HG03066 (cell line): ENCODE results near the gene ATAD2B.
"Not testable (repeated sequence)": the region's sequence is repeated elsewhere in the genome, so short reads cannot be mapped to it uniquely, and the experiment has no call there.

Source experiments
- ATAC-seq: cut with Tn5 transposase; IDR thresholded peaks from one replicate; pipeline ENCODE4 v1.9.1; 2021; ENCODE audit warnings: low read depth; ENCODE audit not compliant: unreplicated experiment

The ATAD2B gene

GRCh38 chr2:23926750-23927571 is at the start of gene ATAD2B:
Gene ATAD2B, minus strand, starts transcription at chr2:23927123. Its CDS starts 353 bp downstream, at chr2:23926770.
- ATAC-seq: peak; percentile 74

GRCh38 chr2:23967846-23968245 is 40.9 kb upstream of the ATAD2B start:
- no peak for ATAC-seq

GRCh38 chr2:23954325-23955014 is 27.5 kb upstream of the ATAD2B start:
- ATAC-seq: no peak

DNA sequence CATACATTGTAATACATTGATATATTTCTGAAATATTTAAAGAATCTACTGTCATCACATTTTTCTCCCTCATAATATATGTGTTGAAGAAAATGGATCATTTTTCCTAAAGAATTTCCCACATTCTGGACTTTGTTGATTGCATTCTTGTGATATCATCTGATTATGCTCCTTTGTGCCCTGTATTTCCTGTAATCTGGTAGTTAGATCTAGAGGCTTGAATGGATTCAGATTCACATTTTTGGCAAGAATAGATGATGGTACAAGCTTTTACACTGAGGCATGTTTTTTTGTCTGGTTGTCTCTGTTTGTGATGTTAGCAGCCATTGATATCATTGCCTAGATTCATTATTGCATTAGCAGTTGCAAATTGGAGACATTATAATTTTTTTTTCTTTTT is 26.7 kb upstream of the ATAD2B start:
- no peak for ATAC-seq

DNA sequence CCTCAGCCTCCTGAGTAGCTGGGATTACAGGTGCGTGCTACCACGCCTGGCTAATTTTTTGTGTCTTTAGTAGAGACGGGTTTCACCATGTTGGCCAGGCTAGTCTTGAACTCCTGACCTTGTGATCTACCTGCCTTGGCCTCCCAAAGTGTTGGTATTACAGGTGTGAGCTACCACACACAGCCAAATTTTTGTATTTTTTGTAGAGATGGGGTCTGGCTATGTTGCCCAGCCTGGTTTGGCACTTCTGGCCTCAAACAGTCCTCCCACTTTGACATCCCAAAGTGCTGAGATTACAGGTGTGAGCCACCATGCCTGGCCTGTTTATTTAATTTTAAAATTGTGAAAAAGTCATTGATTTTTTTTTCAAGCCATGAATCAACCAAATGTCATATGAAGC is 25.6 kb upstream of the ATAD2B start:
- ATAC-seq: not testable (repeated sequence)

DNA sequence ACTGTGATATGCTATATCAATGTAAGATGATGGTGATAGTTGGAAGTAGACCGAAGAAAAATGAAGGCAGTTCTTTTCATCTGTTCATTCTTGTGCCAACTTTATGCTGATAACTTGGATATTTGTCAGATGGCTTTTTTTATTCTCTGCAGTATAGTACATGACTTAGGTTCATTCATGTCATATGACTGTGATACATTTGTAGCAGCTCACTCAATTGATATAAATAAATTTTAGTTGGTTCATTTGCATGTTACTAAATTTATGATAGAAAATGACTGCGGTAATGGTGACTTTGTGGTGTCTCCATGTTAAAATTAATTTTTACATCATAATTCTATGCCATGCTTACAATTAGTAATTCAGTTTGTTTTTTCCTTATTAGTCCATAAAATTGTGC is 20.4 kb upstream of the ATAD2B start:
- ATAC-seq: no peak

DNA sequence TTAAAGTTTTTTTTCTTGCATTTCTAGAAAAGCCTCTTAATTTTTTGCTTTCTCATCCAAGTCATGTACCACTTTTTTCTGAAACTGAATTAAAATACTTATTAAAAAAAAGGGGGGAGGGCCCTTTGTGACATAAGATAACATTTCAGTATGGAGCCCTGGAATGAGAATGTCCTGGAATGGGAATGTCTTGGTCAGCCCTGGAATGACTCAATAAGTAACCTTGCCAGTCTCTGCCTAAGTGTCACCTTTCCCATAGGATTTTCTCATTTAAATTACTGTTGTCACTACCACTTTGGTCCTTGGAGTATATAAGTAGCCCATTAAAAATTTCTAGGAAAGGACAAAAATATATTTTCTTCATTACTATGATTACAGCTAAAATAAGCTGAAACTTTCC is 18.1 kb upstream of the ATAD2B start:
- no peak for ATAC-seq

- no peak for ATAC-seq
These were observed 17.6 kb upstream of the ATAD2B start for GRCh38 chr2:23944527-23944926.

- no peak for ATAC-seq
These were observed 16.7 kb upstream of the ATAD2B start for GRCh38 chr2:23943666-23944065.

DNA sequence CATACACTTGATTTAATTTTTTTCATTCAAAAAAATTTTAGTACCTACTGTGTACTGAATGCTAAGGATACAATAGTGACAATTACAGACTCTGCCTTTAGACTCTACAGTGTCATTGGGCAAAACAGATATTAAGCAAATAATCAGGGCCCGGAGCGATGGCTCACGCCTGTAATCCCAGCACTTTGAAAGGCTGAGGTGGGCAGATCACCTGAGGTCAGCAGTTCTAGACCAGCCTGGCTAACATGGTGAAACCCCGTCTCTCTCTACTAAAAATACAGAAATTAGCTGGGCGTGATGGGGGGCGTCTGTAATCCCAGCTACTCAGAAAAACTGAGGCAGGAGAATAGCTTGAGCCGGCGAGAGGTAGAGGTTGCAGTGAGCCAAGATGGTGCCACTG is 14.7 kb upstream of the ATAD2B start:
- no peak for ATAC-seq

GRCh38 chr2:23940718-23941620 is 14.0 kb upstream of the ATAD2B start:
- peak; percentile 59 for ATAC-seq

DNA sequence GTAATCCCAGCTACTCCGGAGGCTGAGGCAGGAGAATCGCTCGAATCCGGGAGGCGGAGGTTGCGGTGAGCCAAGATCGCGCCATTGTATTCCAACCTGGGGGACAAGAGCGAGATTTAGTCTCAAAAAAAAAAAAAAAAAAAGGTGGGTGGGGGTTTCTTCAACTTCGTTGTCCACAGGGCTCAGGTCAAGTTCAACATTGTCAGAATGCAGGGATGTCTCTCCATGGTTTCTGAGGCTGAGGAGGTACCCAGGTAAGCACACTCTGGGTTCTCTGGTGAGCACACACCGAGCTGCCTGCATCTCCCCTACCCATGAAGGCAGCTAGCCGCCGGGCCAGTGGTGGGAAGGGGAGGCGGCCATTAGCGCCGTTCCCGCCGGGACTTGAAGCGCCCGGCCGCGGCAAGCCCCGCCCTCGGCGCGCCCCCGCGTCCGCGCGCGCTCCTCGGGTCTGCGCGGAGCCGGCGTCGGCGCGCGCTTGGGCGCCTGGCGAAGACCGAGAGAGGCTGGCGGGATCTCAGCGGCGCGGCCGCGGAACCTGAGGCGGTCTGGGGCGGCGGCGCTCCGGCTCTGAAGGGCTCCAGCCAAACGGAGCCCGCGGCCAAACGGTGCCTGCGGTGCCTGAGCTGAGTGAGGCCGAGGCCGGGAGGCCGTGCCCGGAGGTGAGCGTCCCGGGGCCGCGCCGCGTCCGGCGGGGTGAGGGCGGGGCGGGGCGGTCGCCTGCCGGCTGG is 13.2 kb upstream of the ATAD2B start, which contains the start of gene UBXN2A:
Gene UBXN2A, plus strand, starts transcription at position 477 of the 731 bp plus-strand sequence. CDS start 17,852 bp downstream, outside the sequence.
- peak; percentile 69 for ATAC-seq

GRCh38 chr2:23934259-23934658 is 7.3 kb upstream of the ATAD2B start:
- no peak for ATAC-seq

- ATAC-seq: peak; percentile 15
These were observed 603 bp downstream of the ATAD2B start for GRCh38 chr2:23926290-23926749.

GRCh38 chr2:23925702-23926289 is 1.1 kb downstream of the ATAD2B start:
- peak; percentile 58 for ATAC-seq

DNA sequence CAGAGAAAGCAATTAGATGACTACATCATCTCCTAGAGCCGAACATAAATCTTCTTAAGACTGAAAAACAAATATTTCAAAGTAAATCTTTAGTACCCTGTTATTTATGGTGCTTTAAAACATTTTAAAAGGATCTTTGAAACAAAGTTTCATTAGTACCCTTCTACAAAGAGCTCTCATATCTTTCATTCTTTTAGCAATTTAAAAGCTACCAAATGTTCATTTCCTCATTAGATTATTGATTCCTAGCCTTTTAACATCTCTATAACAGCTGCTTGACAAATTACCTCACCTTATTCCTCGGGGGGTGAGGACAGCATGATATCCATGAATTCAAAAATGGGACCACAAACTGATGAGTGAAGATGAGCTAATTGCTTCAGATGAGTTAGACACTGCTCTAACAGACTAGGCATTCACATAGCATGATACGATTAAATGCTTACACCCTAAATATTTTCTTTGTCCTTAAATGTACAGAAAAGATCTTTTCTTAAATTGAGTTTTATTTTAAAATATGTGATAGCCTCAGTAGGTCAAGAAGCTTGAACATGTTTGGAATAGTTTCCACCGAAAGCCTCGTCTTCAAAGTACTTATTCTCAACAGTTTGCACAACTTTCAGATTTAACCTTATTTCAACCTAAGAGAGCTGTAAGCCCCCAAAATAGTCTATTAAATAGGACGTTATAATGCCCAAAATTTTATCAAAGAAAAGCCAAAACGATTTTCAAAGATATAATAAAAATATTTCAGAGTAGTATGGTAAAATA is 2.1 kb downstream of the ATAD2B start:
- no peak for ATAC-seq

DNA sequence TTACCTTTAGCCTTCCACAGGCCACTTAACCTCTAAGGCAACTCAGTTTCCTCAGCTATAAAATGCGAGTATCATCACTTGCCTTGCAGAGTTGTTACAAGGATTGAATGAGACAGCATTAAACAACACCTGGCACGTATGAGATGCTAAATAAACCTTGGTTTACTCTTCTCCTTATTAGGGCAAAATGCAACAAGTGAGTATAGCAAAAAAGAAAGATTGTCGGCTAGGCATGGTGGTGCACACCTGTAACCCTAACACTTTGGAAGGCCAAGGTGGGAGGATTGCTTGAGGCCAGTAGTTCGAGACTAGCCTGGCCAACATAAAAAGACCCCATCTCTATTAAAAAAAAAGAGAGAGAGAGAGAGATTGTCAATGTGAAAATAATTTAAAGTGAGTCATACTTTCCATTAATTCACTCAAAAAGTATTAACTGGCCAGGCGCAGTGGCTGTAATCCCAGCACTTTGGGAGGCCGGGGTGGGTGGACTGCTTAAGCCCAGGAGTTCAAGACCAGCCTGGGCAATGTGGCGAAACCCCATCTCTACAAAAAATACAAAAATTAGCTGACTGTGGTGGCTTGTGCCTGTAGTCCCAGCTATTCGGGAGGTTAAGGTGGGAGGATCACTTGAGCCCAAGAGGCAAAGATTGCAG is 8.0 kb downstream of the ATAD2B start:
- no peak for ATAC-seq

- ATAC-seq: peak; percentile 63
These were observed 10.1 kb downstream of the ATAD2B start for GRCh38 chr2:23916727-23917405.
